HG02981 (cell line): ENCODE measurements around the gene TMCC3.

Experiments used
- ATAC-seq: cut with Tn5 transposase; IDR thresholded peaks from one replicate; pipeline ENCODE4 v1.9.1; 2021; ENCODE audit warnings: mild to moderate bottlenecking, moderate library complexity; ENCODE audit not compliant: unreplicated experiment

TMCC3 gene

GRCh38 chr12:94536040-94536965 is 114.1 kb downstream of the TMCC3 start:
- ATAC-seq = no peak

GRCh38 chr12:94535510-94535921 is 114.8 kb downstream of the TMCC3 start:
- ATAC-seq = no peak

- ATAC-seq = no peak
Observed at GRCh38 chr12:94534774-94535509, 115.4 kb downstream of the TMCC3 start.

GRCh38 chr12:94534278-94534677 is 116.1 kb downstream of the TMCC3 start:
- no peak for ATAC-seq

- peak; percentile 85 for ATAC-seq
Observed at GRCh38 chr12:94532490-94533422, 117.6 kb downstream of the TMCC3 start.

GRCh38 chr12:94531196-94531720 is 119.1 kb downstream of the TMCC3 start:
- no peak for ATAC-seq

- ATAC-seq = no peak
Observed at GRCh38 chr12:94525951-94526350, 124.4 kb downstream of the TMCC3 start.
